GM18498 (cell line): ENCODE data around the gene NCAPH2.

Experiments
- ATAC-seq: cut with Tn5 transposase; IDR thresholded peaks from one replicate; pipeline ENCODE4 v1.9.1; 2021; ENCODE audit warnings: mild to moderate bottlenecking, moderate library complexity; ENCODE audit not compliant: unreplicated experiment

NCAPH2 gene

DNA sequence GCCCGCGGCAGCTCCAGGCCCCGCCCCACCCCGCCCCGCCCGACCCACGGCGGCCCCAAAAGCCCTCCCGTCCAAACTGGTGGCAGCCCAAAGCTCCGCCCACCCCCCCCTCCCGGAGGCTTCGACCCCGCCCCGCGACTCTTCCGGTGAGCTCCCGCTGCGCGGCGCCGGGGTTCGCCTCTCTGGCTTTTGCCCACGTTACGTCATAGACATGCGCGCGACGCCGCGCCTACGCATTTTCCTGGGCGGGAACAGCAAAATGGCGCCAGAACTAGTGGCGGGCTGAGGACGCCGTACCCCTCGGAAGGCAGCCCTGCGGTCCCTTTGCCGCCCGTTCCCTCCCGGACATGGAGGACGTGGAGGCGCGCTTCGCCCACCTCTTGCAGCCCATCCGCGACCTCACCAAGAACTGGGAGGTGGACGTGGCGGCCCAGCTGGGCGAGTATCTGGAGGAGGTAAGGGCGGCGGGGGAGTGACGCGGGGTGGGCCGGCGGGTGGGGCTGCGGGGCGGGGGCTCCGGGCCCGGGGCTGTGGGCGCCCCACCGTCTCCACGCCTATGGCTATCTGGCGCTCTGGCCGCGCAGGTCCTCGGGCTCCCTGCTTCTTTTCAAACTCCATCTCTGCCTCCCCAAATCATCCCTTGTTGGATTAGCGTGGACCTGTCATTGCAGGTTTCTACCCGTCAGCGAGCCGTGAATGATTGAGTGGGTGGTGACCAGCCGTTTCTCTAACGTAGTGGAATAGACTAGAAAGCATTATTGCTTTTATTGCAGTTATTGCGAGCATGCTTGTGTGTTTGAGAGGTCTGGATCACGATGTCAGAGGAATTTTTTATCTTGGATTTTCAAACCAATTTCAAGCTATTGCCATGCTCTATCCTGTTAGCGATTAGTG, at the start of gene NCAPH2:
TSS of gene NCAPH2 (plus strand) at position 234 of the 894 bp plus-strand sequence. CDS start at position 348, 114 bp downstream.
- peak; percentile 64 for ATAC-seq

DNA sequence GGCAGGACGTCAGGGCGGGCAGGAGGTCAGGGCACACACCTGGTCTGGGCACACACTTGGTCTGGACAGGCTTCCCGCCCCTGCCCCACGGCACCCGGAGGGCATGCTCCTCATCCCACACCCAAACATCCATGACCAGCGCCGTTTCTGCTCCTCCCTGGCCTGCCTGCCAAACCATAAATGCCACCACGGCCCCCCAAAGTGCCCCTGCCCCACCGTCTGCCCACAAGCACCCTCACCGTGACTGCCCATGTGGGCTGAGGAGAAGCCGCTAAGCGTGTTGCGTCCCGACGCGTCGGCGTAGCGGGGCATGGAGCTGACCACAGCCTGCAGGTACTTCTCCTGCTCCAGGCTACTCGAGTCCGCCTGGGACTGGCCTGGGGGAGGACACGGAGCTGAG, 49.0 kb upstream of the NCAPH2 start:
- no peak for ATAC-seq

DNA sequence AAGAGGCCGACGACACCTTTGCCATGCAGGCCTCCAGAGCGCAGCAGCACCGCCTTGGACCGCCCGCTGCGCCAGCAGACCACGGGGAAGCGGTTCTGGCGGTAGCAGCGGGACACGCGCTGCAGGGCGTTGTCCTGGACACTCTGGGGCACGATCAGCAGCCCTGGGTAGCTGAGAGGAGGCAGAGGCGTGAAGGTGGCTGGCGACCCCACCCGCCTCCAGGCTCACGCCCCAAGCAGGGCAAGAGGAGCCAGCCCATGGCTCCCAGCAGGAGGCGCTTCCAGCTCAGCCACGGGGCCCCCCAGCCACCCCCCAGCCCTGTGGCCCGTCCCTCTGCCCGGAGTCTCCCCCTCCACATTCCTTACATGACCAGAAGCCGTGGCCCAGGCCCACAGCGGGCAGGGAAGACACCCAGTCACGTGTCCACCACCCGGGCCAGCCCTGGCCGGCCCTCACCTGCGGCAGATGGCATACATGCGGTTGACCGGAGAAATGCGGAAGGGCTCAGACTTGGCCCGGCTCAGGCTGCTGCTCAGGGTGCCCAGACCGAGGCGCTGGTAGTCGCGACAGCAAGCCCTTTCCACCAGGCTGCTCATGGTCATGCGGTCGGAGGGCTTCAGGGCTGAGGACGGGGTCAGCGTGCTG, 48.4 kb upstream of the NCAPH2 start:
- no peak for ATAC-seq

DNA sequence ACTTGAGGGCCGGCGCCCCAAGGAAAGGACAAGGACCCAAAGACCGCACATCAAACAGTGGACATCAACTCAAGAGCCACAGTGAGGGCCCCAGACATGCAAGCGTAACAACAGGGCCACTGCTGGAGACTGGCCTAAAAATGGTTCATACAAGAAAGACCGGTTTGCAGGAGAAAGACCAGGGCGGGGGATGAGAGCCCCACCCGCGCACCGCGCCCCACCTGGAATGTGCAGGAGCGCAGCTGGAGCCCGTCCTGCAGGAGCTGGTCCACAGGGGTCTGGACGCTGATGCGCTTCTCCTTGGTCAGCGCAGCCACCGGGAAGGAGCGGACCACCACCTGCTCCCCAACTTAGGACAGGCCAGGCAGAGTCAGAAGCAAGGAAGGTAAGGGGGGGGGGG, 47.1 kb upstream of the NCAPH2 start:
- no peak for ATAC-seq

DNA sequence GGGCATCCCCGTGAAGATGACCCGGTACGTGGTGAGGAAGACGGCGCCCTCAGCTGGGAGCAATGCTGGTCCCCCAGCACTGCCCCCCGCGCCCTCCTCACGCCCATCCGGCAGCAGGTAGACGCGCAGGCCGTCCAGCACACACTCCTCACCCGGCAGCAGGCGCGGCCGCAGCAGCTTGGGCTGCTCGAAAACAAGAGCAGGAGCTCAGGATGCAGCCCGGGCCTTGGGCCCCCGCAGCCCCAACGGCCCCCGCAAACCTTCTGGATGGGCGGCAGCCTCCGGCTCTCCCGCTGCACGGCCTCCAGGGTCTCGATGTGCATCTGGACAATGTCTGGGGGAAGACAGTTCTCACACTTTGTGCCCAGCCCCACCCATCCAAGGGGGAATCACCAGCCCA, 46.5 kb upstream of the NCAPH2 start:
- no peak for ATAC-seq

DNA sequence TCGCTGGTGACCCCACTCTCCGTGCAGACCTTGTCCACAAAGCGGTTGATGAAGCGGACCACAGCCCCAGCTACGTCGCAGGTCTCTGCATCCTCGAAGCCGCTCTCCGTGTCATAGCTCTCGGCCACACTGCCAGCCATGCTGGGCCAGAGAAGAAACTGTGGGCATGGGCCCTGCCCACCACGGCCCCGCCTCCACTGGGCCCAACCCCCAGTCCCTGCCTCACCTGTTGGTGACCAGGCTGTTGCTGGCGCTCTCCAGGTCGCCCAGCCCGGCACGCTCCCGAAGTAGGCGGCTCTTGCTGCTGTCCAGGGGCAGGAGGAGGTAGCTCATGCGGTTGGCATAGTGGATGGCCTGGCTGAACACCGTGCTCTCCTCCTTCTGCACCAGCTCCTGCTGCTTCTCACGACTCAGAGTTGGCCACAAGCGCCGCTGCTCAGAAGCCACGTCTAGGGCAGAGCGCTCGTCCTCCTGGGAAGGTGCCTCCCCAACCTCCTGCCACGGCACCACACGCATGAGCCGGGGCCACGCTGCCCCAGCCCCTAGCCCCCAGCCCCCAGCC, 46.0 kb upstream of the NCAPH2 start:
- no peak for ATAC-seq

DNA sequence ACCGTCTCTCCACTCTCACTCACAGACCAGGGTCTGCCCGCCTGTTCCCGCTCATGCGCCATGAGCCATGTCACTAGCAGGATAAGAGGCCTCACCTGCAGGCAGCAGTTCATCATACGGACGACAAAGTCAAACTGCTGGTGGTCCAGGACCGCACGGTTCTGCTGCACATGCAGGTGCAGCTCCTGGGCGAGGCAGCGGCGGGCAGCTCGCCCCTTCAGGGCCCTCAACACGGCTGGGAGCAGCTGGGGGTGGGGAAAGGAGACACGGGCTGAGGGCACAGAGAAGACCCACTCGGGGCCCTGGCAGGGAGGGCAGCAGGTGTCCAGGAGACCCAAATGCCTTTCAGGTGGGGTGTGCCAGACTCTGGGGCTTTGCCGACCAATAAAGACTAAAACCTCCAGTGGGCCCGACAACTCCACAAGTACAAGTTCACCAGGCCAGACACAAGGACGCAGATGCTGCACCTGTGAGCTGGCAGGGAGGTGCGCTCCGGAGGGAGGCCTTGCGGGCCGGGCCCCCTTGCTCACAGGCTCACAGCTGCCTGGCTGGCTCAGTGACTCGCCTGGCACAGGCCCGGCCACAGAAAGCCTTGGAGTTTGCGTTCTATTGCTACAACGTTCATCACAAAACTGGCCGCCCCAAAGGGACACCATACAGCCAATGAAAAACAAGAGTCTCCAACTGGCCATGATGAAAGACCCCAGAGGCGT, 44.7 kb upstream of the NCAPH2 start:
- no peak for ATAC-seq

DNA sequence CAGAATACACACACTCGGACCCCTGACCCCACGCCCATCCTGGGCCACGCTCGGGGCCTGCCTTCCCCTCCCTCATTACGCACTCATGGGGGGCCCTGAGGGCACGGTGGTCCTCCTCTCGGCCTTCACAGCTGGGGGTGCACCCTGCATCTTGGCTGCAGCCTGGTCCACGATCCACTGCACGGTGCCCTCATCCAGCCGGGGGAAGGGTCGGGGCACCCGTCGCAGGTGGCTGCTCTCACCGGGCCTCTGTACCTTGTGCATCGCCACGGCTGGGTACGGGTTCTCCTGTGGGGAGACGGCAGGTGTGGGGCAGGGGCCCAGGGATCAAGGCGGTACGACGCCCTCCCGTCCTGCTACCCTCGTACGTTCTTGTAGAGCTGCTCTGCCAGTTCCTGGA, 43.6 kb upstream of the NCAPH2 start:
- ATAC-seq = no peak

DNA sequence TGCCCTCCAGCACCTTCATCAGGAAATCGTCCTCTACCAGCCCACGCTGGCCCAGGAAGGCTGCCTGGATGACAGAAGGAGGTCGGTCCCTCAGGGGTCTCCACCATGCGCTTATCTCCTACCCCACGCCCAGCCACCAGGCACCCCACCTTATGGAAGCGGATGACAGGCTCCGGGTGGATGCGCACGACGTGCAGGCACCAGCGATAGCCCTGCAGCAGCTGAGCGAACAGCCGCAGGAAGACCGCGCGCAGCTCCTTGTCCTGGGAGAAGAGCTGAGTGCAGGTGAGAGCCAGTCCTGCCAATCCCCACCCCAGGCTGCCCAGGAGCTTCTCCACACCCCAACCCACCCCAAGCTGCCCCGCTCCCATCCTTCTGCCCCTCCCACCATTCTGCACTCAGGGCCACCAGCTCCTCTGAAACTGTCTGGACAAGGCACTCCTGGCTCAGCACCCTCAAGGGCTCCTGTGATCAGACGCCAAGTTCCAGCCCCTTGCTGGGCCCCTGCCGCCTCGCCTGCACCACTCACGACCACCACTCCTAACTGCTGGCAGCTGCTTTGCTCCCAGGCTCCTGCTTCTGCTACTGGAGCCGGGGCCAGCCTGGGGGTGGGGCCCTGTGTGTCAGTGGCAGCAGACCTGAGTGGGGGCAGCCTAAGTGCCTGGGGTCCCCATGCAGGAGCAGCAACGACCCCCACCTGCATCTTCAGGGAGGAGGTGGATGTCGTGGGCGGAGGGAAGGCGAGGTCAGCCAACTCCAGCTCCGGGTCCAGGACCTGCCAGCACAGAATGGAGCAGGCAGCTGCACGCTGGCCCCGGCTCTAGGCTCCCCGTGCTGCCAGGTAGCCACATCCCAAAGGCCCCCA, 42.7 kb upstream of the NCAPH2 start:
- no peak for ATAC-seq

DNA sequence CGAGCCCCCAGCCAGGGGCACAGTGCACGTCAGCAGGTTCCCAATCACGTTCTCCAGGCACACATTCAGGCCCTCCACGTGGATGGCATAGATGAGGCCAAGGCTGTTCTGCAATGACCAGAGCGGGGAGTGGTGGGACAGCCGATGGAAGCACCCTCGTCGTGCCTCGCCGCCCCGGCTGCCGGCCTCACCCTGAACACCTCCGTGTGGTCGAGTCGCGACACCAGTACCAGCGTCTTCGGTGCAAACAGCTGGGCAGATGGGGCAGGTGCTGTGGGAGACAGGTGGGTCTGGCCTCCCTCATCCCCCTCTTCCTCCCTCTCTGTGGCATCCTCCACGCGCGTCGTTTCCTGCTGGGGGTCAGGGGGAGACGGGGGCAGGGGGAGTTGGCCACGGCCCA, 40.7 kb upstream of the NCAPH2 start:
- no peak for ATAC-seq

DNA sequence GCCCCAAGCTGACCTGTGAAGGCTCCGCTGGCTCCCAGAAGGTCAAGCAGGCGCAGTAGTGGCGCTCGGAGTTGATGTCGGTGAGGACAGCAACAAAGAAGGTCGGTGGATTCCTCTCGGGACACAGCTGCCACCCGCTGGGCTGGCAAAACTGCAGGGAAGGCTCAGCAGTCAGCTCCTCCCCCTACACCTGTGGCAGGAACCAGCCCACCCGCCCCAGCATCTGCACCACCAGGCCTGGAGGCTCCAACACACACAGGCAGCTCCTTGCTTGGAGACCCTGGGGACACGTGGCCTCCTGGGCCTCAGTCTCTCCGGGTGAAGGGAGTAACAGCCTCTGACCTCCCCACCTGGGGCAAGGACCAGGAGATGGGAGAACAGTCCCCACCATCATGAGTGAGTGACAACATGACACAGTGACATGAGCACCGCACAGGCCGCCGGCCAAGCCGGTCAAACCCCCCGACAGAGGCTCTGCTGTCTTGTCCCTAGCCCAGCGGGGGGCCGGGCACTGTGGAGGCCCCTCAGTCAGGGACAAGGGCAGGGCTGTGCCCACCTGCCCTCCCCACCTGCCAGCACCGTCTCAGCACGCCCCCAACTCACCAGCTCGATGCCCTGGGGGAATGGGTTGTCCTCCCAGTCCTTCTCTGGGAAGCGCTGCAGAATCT, 40.1 kb upstream of the NCAPH2 start:
- ATAC-seq = no peak

DNA sequence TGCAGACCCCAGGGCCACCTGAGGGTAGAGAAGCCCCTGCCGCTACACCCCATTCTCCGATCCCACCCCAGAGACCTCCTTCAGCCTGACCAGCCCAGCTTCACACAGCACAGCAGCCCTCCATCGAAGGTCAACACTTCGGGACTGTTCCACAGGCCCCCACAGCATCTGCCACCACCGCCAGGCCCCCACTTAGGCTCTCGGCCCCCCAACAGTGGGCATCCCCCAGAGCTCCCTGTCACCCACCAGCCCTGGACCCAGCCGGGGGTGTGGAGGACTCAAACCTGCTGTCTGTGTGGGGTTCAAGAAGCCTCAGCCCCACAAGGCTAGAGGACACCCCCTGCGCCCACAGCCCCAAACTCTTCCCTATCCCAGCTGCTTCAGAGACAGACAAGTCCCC, 39.4 kb upstream of the NCAPH2 start:
- no peak for ATAC-seq

DNA sequence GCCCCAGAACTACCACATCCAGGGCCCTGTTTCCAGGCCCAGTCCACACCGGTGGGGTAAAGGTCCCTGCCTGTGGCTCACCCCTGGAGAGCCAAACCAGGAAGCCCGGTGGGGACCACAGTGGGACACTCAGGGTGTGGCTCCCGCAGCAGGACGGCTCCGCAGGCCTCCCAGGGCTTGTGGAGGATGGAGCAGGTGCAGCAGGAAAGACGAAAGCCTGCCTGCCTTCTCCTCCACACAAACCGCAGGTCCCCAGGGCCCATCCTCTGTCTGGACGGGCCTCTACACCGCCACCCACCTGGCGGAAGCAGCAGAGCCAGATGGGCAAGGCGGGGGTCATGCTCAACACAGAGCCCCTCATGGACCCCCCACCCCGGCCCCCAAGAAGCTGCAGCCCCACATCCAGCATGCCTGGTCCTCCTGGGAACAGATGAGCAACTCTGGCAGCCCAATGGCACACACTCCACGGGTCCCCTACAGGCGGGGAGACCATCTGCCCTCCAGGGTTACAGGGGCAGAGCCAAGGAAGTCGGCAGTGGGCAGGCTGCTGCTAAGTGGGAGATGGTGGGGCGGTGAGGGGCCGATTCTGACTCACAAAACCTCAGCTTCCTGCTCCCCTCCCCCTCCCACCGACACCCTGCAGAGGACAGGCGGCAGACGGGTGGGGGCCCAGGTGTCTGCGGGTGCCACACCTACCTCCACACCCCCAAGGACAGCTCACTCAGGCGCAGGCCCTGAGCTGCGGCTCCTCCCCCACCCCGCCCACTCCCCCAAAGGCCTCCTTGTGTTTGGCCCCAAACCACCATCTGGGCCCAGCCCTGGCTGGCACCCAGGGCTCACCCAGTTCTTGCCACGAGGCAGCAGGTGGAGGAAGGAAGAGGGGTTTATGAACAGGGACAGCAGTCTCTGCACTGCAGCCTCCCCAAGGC, 38.4 kb upstream of the NCAPH2 start:
- ATAC-seq = peak; percentile 67

DNA sequence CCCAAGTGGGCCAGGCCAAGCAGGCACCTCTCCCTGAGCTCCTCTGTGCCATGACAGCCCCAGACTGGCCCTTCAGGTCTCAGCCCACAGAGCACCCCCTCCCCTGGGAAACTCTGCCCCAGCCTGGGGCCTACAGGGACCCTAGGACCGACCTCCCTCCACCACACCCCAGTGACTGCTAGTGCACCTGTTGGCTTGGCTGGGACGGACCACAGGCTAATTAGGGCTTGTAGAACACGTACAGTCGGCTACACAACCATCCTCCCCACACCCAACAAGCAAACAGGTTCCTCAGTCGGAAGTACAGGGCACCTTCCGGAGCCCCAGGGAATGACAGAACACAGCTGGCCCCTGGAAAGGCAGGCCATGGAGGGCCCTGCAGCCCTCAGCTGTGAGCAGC, 37.5 kb upstream of the NCAPH2 start:
- ATAC-seq = no peak

DNA sequence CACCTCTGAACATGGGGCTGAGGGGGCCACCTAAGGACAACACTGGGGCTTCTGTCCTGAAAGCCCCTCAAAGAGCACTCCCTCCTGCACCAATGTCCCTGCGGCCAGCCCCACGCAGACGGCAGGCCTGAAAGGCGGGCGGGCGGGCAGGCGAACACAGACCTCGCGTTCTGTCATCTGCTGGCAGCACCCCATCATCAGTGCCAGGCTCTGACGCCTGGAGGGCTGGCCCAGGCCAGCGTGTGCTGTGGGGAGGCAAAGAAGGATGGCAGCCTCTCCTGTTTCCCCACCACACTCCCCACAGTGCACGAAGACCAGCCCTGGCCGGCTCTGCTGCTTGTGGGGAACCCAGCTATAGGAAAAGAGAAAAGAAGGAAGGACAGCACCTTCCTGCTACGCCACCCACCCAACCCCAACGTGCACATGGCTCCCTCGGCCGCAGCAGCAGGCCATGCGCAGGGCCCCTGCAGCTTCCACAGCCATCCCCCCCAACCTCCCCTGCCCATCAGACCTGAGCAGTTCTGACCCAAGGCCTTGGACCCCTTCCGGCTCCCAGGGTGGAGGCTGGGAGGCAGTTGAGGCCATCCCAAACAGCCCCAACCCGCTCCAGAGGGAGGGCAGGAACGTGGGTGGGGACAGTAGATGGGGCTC, 36.7 kb upstream of the NCAPH2 start:
- ATAC-seq = no peak

DNA sequence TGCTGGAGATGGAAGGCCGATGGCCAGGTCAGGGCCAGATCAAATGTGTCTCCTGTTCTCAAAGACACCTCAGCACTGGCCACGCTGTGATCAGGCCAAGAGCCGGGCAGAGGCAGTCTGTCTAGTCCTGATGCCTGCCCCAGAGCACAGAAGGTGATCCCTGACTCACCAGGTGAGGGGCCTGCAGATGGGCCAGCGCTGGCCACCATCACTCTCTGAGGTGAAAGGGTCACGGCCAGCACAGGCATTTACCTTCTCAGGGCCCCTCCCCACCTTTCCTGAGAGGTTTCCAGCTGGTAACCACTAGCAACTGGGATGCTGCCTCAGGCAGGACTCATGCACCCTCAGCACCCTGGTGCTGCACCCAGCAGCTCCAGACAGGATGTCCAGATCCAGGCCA, 36.1 kb upstream of the NCAPH2 start:
- no peak for ATAC-seq

DNA sequence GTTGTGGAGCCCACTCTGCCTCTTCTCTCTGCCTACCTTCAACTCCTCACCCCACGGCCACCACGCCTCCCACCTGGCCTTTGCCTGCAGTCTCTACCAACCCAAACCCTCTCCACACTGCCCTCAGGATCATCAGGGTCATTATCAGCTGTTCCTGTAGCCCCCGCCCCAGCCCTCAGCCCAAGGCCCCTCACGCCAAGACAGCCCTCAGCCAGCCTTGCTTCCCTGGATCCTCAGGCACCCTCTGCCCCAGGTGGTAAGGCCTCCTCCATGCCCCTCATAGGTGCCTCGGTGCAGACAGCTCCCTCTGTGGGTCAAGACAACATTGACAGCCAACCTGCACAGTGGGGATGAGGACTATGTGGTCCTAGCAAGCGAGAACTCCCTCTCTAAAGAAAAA, 34.9 kb upstream of the NCAPH2 start:
- ATAC-seq = no peak
